Loucy (cell line): ENCODE data around the gene RAD51B.

ENCODE experiments used
- H2AFZ ChIP-seq: fragments of 200-600 bp; sonication (generic); 2 replicates; pipeline ENCODE4 v1.6.0; 2016; ENCODE audit warnings: antibody characterized with exemption, mild to moderate bottlenecking, low read length, moderate library complexity
- H3F3A ChIP-seq: fragments of 200-600 bp; 2 replicates; pipeline ENCODE4 v1.6.0; 2016; ENCODE audit warnings: antibody characterized with exemption, low read depth, mild to moderate bottlenecking
- H3K27me3 ChIP-seq: fragments of 200-600 bp; sonication (generic); 2 replicates; pipeline ENCODE4 v1.6.1; 2014; ENCODE audit warnings: low read length, mild to moderate bottlenecking; ENCODE audit not compliant: insufficient read depth, poor library complexity, severe bottlenecking
- H3K36me3 ChIP-seq: fragments of 200-600 bp; sonication (generic); 2 replicates; pipeline ENCODE4 v1.6.1; 2016; ENCODE audit warnings: low read length; ENCODE audit not compliant: insufficient read depth
- H3K4me1 ChIP-seq: fragments of 200-600 bp; sonication (generic); 2 replicates; pipeline ENCODE4 v1.5.1; 2014; ENCODE audit warnings: low read length, mild to moderate bottlenecking; ENCODE audit not compliant: insufficient read depth, poor library complexity, severe bottlenecking
- H3K4me2 ChIP-seq: fragments of 200-600 bp; sonication (generic); 2 replicates; pipeline ENCODE4 v1.6.0; 2014; ENCODE audit warnings: antibody characterized with exemption, low read length, low read depth, mild to moderate bottlenecking; ENCODE audit not compliant: poor library complexity, severe bottlenecking
- H3K4me3 ChIP-seq: fragments of 200-600 bp; sonication (generic); 2 replicates; pipeline ENCODE4 v1.5.1; 2014; ENCODE audit warnings: low read length, mild to moderate bottlenecking, mixed read lengths; ENCODE audit not compliant: poor library complexity, severe bottlenecking
- H3K79me2 ChIP-seq: fragments of 200-600 bp; sonication (generic); 2 replicates; pipeline ENCODE4 v1.6.1; 2014; ENCODE audit warnings: low read length; ENCODE audit not compliant: insufficient read depth
- H3K9ac ChIP-seq: fragments of 200-600 bp; sonication (generic); 2 replicates; pipeline ENCODE4 v1.6.0; 2014; ENCODE audit warnings: mild to moderate bottlenecking, low read depth, low read length, moderate library complexity; ENCODE audit not compliant: poor library complexity, severe bottlenecking
- H3K9me2 ChIP-seq: fragments of 200-600 bp; sonication (generic); replicated peaks from 2 replicates; pipeline ENCODE4 v1.6.1; 2016; ENCODE audit warnings: low read depth, low read length, mixed read lengths
- H3K9me3 ChIP-seq: fragments of 200-600 bp; sonication (generic); 2 replicates; pipeline ENCODE4 v1.6.1; 2014; ENCODE audit warnings: mild to moderate bottlenecking, antibody characterized with exemption, low read length, low read depth; ENCODE audit not compliant: insufficient read depth
- H4K20me1 ChIP-seq: fragments of 200-600 bp; sonication (generic); 2 replicates; pipeline ENCODE4 v1.6.0; 2014; ENCODE audit warnings: antibody characterized with exemption, low read length, mild to moderate bottlenecking; ENCODE audit not compliant: insufficient read depth, poor library complexity, severe bottlenecking
- EZH2phosphoT487 ChIP-seq: fragments of 200-600 bp; IDR thresholded peaks from 2 replicates; pipeline ENCODE4 v1.6.1; 2018; ENCODE audit warnings: antibody characterized with exemption, mild to moderate bottlenecking, moderate library complexity, borderline replicate concordance
- TF ChIP-seq, protein P1 (sequence below): fragments of 200-600 bp; sonication (generic); conservative IDR thresholded peaks from 2 replicates; pipeline ENCODE4 v1.5.1; 2014; ENCODE audit warnings: mild to moderate bottlenecking, antibody characterized with exemption, low read length

RAD51B gene

DNA sequence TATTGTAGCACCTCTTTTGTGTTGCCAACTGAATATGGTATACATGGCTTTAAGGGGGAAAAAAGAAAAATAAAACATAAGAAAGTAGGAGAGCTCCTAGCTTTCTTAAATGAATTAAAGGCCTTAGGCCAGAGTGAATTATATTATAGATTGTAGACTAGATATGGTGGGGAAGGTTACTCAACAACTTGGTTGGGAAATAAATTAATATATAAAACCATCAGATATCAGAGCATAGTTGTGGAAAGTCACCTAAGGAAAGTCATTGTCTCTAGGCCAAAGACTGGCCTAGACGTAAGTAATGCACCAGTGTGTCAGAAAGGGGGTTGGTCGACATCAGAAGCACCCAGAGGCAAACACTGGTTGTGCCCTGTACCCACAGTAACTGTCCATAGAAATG is 391.8 kb downstream of the RAD51B start:
- Histone ChIP-seq H3F3A (no peaks in the 10 kb centered on the region), H3K9me2 (no peaks in the 10 kb centered on the region), H3K4me3 (peak overlapping the region; percentile 57), H3K9me3 (no peaks in the 10 kb centered on the region), H3K36me3 (no peaks in the 10 kb centered on the region), H3K4me1 (peaks cover 58% of the 10 kb centered on the region), H3K79me2 (no peaks in the 10 kb centered on the region), H4K20me1 (no peaks in the 10 kb centered on the region), H3K27me3 (no peaks in the 10 kb centered on the region), H2AFZ (peak overlapping the region; percentile 60; the same call in 1 of the 2 replicates), H3K4me2 (peak overlapping the region; percentile 69), H3K9ac (peak overlapping the region; percentile 50)
- no peak for TF ChIP-seq EZH2phosphoT487
- TF ChIP-seq, protein P1, sequence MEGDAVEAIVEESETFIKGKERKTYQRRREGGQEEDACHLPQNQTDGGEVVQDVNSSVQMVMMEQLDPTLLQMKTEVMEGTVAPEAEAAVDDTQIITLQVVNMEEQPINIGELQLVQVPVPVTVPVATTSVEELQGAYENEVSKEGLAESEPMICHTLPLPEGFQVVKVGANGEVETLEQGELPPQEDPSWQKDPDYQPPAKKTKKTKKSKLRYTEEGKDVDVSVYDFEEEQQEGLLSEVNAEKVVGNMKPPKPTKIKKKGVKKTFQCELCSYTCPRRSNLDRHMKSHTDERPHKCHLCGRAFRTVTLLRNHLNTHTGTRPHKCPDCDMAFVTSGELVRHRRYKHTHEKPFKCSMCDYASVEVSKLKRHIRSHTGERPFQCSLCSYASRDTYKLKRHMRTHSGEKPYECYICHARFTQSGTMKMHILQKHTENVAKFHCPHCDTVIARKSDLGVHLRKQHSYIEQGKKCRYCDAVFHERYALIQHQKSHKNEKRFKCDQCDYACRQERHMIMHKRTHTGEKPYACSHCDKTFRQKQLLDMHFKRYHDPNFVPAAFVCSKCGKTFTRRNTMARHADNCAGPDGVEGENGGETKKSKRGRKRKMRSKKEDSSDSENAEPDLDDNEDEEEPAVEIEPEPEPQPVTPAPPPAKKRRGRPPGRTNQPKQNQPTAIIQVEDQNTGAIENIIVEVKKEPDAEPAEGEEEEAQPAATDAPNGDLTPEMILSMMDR: no peak

DNA sequence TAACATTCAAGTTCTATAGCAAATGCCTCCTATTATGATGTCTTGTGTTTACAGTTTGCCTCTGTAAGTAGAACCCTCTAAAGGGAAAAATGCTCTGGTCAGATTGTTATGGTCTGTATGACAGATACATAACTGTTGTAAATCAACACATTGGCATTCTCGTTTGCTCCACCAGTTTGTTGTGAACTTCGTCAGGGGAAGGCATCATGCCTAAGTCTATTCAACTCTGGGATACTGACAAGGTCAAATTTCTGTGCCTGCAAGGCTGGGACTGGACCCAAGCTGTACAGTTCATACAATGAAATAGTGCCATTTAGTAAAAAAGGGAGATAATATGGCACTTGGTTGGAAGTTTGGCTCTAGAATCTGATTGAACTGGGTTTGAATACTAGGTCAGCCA is 392.3 kb downstream of the RAD51B start:
- Histone ChIP-seq H3K9me2 (no peaks in the 10 kb centered on the region), H3K27me3 (no peaks in the 10 kb centered on the region), H3K36me3 (no peaks in the 10 kb centered on the region), H3K9ac (no peak overlapping the region), H2AFZ (no peak overlapping the region), H3K9me3 (no peaks in the 10 kb centered on the region), H4K20me1 (no peaks in the 10 kb centered on the region), H3K79me2 (no peaks in the 10 kb centered on the region), H3F3A (no peaks in the 10 kb centered on the region), H3K4me3 (no peak overlapping the region), H3K4me2 (no peak overlapping the region), H3K4me1 (peaks cover 58% of the 10 kb centered on the region)
- TF ChIP-seq, protein P1: no peak
- no peak for TF ChIP-seq EZH2phosphoT487

DNA sequence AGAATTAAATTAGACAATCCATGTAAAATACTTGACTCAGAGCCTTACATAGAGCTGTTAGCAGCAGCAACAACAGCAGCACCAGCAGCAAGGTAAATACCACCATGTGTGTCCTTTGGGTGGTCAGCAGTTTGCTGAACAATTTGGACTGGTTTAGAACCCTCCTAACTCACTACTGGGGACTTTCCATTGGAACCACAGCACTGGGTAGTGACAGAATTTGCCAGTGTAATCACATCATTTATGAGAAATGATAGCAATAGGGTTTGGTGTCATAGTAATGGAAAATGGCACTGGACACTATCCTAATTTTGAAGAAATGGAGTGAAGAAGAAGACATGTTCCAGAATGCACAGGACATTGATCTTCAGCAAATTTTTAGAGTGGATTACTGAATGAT is 392.8 kb downstream of the RAD51B start:
- Histone ChIP-seq H3F3A (no peaks in the 10 kb centered on the region), H3K36me3 (no peaks in the 10 kb centered on the region), H3K79me2 (no peaks in the 10 kb centered on the region), H3K4me2 (no peak overlapping the region), H2AFZ (no peak overlapping the region), H4K20me1 (no peaks in the 10 kb centered on the region), H3K9ac (no peak overlapping the region), H3K9me2 (no peaks in the 10 kb centered on the region), H3K4me1 (peaks cover 63% of the 10 kb centered on the region), H3K9me3 (no peaks in the 10 kb centered on the region), H3K4me3 (no peak overlapping the region), H3K27me3 (no peaks in the 10 kb centered on the region)
- TF ChIP-seq EZH2phosphoT487: no peak
- TF ChIP-seq, protein P1: no peak
